D341Med (cell line): ENCODE results near the gene RPN2.

Source experiments
- DNase-seq: peaks from one replicate; pipeline ENCODE4 v3.0.0; 2012; ENCODE audit warnings: low spot score

The RPN2 gene

GRCh38 chr20:37243076-37243936 is 64.2 kb downstream of the RPN2 start:
- peak; percentile 54 for DNase-seq

- no peak for DNase-seq
Measured at GRCh38 chr20:37243937-37244571, 64.9 kb downstream of the RPN2 start.

GRCh38 chr20:37244572-37244957 is 65.4 kb downstream of the RPN2 start:
- no peak for DNase-seq

- DNase-seq = no peak
Measured at GRCh38 chr20:37245216-37246150, 66.4 kb downstream of the RPN2 start.

- DNase-seq = no peak
Measured at GRCh38 chr20:37246736-37247135, 67.6 kb downstream of the RPN2 start.

GRCh38 chr20:37247547-37247946 is 68.4 kb downstream of the RPN2 start:
- DNase-seq = no peak

GRCh38 chr20:37249304-37249703 is 70.2 kb downstream of the RPN2 start:
- DNase-seq = no peak

GRCh38 chr20:37251825-37252477 is 72.8 kb downstream of the RPN2 start:
- DNase-seq = no peak

GRCh38 chr20:37253087-37253486 is 74.0 kb downstream of the RPN2 start:
- no peak for DNase-seq

- no peak for DNase-seq
Measured at GRCh38 chr20:37254114-37254878, 75.2 kb downstream of the RPN2 start.

GRCh38 chr20:37256286-37256685 is 77.2 kb downstream of the RPN2 start:
- no peak for DNase-seq

- DNase-seq = no peak
Measured at GRCh38 chr20:37257530-37257929, 78.4 kb downstream of the RPN2 start.

- no peak for DNase-seq
Measured at GRCh38 chr20:37257988-37258387, 78.9 kb downstream of the RPN2 start.

GRCh38 chr20:37259031-37259430 is 79.9 kb downstream of the RPN2 start:
- DNase-seq = no peak

GRCh38 chr20:37259865-37260264 is 80.7 kb downstream of the RPN2 start:
- no peak for DNase-seq

- no peak for DNase-seq
Measured at GRCh38 chr20:37260923-37261322, 81.8 kb downstream of the RPN2 start.

GRCh38 chr20:37261714-37262113 is 82.6 kb downstream of the RPN2 start, which contains the start of gene GHRH:
TSS of gene GHRH (minus strand) at chr20:37261814. CDS start at chr20:37256889, 4,925 bp downstream.
- DNase-seq = no peak

GRCh38 chr20:37262505-37262904 is 83.4 kb downstream of the RPN2 start:
- DNase-seq = no peak

GRCh38 chr20:37263686-37264085 is 84.6 kb downstream of the RPN2 start:
- DNase-seq = no peak

- DNase-seq = no peak
Measured at GRCh38 chr20:37265152-37265551, 86.0 kb downstream of the RPN2 start.
